Astrocyte of the spinal cord (primary cell): ENCODE results near the gene LOXHD1.

ENCODE experiments used
- DNase-seq: peaks from one replicate; pipeline ENCODE4 v3.0.0; 2011; ENCODE audit warnings: low read depth, low spot score
- H3K4me3 ChIP-seq: 2 replicates; pipeline ENCODE4 v1.5.1; 2011; ENCODE audit warnings: low read depth, mild to moderate bottlenecking, low read length, moderate library complexity
- in situ Hi-C: cut with HindIII; loops from 2 replicates; pipeline ENCODE4 v1.10.0; 2017; ENCODE audit warnings: low sequenced_read_pairs
- TF ChIP-seq, protein P1 (sequence below): IDR thresholded peaks from 2 replicates; pipeline ENCODE4 v1.5.1; 2012; ENCODE audit warnings: low read depth, mild to moderate bottlenecking, low read length, inconsistent platforms

Gene LOXHD1

DNA sequence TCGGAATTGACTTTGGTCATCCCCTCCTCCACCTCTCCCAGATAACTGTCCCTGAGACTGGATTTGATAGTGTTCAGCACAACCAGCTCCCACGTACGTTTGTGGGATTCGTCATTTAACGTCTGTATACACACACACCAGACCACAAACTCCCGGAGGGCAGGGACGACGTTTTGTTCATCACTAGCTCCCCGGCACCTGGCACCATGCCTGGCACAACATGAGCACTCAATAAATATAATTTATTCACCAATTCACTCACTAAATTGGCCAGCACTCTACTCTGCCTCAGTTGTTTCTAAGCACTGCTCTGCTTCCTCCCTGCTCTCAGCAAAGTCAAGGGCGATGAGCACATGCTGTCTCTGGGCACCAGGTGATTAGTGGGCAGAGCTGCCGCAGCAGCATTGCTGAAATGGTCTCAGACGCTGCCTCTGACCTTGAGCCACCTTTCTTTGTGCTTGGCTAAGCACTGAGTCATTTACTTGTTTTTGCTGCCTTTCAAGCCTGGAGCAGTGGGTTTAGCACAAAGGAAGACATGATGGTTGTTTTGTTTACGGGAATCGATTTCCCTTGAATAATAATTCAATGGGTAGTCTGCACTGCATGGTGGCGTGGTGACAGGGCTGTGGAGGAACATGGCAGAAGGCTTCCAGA lies 19.3 kb upstream of the LOXHD1 start:
- DNase-seq, result peak; percentile 72
- TF ChIP-seq, protein P1, sequence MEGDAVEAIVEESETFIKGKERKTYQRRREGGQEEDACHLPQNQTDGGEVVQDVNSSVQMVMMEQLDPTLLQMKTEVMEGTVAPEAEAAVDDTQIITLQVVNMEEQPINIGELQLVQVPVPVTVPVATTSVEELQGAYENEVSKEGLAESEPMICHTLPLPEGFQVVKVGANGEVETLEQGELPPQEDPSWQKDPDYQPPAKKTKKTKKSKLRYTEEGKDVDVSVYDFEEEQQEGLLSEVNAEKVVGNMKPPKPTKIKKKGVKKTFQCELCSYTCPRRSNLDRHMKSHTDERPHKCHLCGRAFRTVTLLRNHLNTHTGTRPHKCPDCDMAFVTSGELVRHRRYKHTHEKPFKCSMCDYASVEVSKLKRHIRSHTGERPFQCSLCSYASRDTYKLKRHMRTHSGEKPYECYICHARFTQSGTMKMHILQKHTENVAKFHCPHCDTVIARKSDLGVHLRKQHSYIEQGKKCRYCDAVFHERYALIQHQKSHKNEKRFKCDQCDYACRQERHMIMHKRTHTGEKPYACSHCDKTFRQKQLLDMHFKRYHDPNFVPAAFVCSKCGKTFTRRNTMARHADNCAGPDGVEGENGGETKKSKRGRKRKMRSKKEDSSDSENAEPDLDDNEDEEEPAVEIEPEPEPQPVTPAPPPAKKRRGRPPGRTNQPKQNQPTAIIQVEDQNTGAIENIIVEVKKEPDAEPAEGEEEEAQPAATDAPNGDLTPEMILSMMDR, result no peak
- no peak overlapping the region for H3K4me3 ChIP-seq
- in situ Hi-C loops, result no loop called here

DNA sequence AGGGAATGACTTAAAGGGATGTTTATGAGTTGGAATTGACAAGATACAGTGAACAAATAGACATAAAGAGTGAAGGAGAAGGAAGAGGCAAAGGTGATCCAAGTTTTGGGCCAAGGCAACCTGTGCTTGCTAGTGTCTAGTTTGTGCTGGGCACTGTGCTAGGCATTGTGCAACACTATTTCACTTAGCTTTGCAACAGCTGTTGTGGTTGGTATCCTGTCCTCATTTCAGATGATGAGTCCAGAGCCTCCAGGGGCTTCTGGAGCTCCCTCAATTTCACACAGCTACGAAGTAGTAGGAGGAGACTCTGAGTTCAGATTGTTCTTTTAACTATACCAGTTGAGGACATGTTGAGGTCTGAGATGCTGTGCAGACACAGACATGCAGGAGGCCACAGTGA lies 18.1 kb upstream of the LOXHD1 start:
- no peak overlapping the region for H3K4me3 ChIP-seq
- DNase-seq, result no peak
- TF ChIP-seq, protein P1, result no peak
- in situ Hi-C loops, result no loop called here

DNA sequence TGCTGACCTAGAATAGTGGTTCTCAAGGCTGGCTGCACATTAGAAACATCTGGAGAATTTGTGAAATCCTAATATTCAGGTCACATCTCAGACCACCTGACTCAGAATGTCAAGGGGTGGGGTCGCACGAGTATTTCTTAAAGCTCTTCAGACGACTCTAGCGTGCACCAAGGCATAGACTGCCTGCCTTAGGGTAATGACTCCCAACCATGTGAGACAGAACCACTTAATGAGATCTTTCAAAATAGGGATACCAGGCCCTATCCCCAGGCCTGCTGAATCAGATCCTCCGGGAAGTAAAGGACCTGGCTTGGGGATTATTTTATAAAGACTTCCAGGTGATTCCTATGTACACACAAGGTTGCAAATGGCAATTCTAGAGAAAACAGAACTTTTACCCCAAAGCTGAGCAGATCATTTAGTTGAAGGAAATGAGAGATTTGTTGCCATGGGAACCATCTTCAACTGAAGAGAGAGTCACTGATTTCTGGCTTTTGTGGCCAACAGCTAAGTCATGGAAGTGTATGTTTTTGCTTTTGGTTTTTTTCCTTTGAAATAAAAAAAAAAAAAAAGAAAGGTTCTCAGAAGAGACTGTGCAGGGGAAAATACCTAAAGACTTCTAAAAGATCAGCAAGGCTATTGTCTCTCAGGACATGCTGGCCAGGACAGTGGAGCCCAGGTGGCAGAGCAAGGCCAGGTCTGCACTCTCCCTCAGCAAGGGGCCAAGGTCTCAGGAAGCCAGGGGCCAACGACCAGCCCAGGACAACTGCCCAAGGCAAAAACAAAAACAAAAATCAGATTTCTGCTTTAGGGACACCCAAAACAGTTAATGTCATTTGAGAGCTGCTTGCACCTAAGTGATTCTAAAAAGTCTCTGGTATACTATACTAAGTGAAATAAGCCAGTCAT lies 15.3 kb upstream of the LOXHD1 start:
- DNase-seq, result peak; percentile 69
- TF ChIP-seq, protein P1, result no peak
- no peak overlapping the region for H3K4me3 ChIP-seq
- in situ Hi-C loops, result no loop called here

DNA sequence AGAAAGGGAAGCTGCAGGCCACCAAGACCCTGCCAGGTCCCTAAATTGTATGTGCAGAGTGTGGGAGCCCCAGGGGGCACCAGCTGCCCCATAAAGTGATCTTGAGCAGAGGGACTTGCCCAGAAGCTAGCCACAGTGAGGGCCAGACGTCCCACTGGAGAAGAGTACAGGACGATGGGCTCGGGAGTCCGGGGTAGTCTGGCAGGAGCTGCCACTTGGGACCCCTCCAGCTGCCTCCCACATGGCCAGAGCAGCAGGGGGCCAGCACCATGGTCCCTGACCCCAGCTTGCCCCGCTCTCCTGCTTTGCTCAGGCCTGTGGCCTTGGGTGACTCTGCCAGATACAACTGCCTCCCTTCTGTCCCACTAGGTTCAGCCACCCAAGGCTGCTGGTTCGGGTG lies 11.7 kb upstream of the LOXHD1 start:
- TF ChIP-seq, protein P1, result no peak
- no peak for DNase-seq
- in situ Hi-C loops, result no loop called here
- no peak overlapping the region for H3K4me3 ChIP-seq

DNA sequence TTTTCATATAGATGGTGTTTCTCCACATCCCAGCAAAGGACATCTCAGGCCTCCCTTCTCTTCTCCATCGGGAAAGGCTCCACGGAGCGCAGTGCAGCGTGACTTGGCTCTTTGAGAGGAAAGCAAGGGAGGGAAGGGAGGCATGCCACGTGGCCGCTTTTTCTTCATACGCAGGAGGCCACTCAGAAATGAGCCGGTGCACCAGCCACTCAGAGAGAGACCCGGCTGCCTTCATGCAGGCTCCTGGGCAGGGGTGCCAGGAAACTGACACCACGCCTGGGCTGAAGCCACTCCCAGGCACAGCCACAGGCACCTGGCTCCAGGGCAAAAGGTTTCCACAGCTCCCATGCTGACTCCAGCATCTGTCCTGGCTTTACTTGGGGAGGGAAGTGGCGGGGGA lies 11.1 kb upstream of the LOXHD1 start:
- TF ChIP-seq, protein P1, result no peak
- in situ Hi-C loops, result no loop called here
- H3K4me3 ChIP-seq, result no peak overlapping the region
- no peak for DNase-seq

DNA sequence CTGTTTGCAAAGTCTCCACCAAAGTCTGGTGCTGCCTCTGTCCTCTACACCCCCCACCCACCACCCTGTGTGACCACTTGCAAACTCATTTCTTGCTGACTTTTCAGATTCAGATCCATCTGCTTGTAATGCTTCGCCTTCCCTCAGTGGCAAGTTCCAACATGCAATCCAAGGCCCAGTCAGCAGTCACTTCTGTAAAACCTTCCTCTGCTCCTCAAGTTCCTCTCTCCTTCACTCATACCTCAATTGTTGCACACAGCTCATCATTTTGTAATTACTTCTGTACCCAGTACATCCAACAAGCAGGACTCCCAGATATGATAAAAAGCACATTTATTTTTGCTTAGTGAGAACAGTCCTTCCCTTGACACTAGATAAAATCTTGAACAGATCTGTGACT lies 6.5 kb upstream of the LOXHD1 start:
- in situ Hi-C loops, result no loop called here
- TF ChIP-seq, protein P1, result no peak
- no peak for DNase-seq
- H3K4me3 ChIP-seq, result no peak overlapping the region
